Activated naive CD4-positive, alpha-beta T cell treated with anti-CD3 and anti-CD28 coated beads, Interleukin-2, amount 50 U/mL, for 16 hours (primary cell): ENCODE measurements around the gene RASGEF1C.

ENCODE experiments used
- DNase-seq: peaks from one replicate; pipeline ENCODE4 v3.0.0-alpha.2; 2020

The RASGEF1C gene

DNA sequence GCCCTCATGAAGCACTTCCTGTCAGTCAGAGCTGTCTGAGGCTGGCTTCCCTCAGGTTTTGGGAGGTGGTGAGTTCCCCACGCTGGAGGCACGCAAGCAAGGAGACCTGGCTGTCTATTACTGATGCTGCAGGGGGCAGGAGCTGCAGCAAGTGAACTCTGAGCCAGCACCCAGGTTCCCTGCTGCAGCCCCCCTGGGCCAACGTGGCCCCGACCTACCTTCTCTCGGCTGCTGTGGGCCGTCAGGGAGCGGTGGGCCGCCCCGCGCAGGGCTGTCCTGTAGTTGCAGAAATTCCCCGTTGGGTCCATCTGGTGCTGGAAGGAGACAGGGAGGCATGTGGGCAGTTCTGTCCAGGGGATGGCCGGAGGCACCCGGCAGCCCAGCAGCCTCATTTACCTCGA, 90.6 kb downstream of the RASGEF1C start:
- no peak for DNase-seq

DNA sequence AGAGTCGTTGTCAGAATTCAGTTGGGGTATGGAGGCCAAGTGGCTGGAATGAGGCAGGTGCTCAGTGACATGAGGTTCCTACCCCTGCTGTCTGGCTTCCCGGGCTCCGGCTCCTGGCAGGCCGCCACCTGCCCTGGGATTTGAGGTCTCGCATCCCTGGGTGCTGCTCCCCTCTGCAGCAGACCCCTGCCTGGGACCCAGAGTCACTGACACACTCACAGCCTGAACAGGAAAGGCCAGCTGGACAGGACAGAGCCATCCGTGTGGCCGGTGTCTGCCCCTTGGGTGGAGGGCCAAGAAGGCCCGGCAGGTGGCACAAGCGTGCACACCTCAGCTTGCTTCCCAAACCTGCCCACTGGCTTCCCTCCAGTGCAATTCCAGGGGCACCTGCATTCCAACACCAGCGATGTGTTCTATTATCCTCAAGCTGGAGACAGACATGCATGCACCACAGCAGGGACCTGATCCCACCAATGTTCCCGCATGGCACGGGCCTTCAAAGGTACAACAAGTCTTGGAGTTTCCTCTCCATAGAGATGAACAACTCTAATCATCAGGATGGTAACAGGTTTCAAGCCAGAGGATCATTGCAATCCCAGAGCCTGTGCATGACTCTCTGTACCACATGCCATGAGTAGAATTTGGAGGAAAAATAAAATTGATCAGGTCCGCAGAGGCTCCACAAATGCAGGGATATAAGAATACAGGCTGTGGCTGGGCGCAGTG, 91.8 kb downstream of the RASGEF1C start:
- DNase-seq: no peak

DNA sequence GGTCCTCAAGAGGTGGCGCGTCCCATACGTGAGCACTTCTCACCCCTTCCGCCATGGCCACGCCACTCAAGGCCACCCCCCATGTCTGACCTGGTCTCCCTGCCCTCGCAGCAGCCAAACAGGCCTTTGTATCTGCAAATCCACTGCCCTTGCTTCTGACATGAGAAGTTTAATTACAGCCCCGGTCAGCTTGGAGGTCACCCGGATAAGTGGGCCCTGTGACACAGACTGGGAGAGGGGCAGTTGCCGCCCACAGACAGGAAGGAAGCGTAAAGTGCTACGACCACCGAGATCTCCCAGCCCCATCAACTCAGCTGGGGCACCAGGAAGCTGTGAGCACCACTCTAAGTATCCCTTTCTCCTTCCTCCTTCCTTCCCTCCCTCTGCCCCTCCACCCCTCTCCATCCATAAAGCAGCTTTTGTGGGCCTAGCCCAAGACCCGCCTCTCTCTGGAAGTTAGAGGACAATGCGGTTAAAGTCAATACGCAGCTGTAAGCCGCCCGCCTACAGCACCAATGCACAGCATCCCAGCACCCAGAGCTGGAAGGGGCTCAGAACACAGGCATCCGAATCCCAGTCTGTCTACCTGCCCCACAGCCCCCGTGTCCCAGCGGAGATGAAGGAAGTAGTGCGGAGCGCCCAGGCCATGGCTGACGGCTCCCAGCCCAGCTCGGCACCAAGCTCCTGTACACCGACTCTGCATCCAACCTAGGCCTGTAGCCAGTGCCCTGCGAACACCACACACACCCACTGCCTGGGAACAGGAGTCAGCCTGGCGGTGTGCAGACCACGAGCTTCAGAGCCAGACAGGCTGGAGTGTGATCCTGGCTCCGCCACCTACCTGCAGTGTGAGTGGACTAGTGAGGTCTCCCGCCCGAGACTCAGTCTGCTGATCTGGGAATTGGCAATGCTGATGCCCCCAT, 92.7 kb downstream of the RASGEF1C start:
- no peak for DNase-seq

DNA sequence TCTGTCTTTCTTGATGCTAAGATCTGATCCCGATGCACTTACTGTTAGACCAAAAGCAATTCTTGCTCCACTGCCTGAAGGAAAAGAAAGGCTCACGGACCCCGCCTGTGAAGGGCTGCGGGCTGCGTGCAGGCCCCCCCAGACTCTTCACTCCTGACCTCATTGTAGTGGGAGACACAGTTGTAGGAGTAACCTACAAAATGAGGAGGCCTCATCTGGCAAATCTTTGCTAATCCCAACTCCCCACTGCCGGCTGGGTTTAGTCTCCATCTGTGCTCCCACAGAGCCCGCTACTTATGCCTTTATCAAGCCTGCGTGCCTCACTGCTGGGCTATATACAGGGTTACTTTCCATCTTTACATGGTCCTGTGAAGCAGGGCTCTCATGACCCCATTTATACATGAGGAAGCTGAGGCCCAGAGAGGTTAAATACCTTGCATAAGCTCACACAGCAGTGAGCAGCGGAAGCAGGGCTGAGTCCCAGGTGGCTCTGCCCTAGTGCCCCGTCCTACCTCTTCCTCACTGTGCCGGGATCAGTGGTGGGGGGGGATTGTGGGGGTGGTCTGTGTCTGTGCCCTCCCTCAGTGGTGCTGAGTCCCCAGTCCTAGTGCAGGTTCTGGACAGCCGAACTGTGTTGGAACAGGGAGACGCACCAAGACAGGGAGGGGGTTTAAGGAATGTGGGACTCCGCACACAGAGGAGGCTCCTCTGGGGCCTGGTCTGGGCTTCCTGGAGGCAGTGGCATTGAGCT, 93.5 kb downstream of the RASGEF1C start:
- DNase-seq: no peak

DNA sequence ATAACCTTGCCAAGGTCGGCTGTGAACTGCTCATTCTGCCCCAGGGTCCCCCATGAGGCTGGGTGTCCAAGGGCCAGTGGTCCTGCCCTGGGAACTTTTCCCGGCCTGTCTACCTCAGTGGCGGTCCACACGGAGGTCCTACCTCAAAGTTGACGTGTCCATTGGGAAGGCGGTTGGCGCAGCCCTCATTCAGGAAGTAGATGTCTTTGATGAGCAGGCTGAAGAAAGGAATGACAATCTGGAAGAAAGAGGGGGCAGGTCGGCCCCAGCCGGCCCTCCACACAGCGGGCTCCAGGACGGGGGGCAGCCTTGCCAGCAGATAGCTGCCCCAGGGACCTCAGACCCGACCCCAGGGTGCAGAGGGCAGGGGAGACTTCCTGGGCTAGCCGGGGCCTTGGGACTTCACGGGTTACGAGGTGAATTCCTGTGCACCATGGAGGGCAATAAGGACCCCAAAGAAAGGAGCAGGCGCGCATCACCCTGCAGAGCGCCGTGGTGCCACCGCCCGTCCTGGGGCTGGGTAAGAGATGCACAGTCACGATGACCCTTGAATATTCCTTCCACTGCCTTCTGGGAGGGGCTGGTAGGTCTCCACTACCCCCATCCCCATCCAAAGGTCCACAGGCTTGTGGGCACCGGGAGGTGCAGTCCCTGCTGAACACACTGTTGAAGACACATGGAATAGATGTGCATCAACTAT, 94.6 kb downstream of the RASGEF1C start:
- DNase-seq: no peak

GRCh38 chr5:180113660-180114303, 95.2 kb downstream of the RASGEF1C start:
- no peak for DNase-seq

- no peak for DNase-seq
Observed at GRCh38 chr5:180112181-180112861, 96.7 kb downstream of the RASGEF1C start.

DNA sequence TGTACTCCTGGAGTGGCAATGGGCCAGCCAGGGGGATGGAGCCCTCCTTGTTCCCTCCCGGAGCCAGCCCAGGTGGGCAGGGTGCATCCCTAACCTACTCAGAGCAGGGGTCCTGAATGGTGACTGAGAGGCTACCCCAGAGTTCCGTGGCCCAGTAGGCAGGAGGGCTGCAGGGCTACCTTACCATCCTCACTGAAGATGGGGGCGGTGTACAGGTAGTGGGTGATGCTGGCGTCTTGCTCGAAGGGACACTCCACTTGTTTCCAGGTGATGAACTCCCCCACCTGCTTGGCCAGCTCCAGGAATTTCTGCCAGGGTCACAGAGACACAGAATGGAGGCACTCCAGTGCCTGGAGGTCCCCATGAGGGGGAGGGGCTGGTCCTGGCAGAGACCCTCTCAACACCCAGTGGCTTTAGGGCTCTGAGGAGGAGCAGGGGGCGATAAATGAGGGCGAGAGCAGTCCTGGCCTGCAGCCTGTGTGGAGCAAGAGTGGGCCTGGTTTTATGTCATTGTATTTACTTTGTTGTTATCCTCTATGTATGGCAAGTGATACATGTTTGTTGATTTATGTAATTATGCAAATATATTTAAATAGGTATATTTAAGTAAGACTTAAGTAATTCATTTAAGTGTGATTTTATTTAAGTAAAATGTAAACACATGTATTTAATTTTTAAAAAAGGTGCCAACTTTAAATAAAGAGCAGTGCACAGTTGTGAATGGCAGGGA, 97.6 kb downstream of the RASGEF1C start:
- DNase-seq: no peak

DNA sequence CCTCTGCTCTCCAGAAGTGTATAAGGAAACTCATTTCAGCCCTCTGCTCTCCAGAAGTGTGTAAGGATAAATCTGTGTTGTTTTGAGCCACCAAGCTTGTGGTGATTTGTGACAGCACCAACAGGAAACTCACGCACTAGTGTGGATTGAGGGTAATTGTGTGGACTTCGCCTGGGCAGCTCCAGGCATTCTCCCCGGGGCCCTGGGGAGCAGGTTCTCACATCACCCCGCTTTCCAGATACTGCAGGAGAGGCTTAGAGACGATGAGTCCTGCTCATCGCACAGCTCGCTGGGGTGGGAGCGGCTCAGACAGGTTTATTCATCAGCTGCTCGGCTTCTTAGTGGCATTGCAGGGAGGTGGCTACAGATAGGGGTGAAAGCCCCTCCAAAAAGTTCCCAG, 99.1 kb downstream of the RASGEF1C start:
- no peak for DNase-seq

- DNase-seq: no peak
Observed at GRCh38 chr5:180107005-180107404, 102.0 kb downstream of the RASGEF1C start.

DNA sequence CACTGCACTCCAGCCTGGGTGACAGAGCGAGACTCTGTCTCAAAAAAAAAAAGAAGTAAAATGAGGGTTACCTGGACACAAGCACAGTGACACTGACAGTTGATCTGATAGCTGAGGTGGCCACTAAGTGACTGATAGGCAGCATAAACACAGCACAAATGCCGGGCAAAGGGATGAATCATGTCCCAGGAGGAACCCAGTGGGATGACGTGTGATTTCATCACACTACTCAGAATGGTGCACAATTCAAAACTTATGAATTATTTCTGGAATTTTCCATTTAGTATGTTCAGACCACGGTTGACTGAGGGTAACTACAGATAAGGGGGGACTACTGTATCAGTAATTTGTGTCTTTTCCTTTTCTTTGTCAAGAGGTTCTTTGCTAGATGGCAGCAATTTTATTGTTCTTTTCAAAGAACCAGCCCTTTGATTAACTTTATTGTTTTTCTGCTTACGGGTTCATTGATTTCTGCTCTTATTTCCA, 103.1 kb downstream of the RASGEF1C start:
- no peak for DNase-seq

DNA sequence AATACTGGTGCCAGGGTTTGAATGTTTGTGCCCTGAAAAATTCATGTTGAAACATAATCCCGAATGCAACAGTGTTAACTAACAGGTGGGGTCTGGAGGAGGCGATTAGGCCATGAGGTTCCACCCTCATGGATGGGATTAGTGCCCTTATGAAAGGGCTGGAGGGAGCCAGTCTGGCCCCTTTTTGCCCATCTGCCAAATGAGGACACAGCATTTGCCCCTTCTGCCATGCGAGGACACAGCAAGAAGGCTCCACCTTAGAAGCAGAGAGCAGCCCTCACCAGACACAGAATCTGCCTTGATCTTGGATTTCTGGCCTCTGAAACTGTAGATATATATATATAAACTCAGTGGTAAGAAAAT, 104.9 kb downstream of the RASGEF1C start:
- no peak for DNase-seq

DNA sequence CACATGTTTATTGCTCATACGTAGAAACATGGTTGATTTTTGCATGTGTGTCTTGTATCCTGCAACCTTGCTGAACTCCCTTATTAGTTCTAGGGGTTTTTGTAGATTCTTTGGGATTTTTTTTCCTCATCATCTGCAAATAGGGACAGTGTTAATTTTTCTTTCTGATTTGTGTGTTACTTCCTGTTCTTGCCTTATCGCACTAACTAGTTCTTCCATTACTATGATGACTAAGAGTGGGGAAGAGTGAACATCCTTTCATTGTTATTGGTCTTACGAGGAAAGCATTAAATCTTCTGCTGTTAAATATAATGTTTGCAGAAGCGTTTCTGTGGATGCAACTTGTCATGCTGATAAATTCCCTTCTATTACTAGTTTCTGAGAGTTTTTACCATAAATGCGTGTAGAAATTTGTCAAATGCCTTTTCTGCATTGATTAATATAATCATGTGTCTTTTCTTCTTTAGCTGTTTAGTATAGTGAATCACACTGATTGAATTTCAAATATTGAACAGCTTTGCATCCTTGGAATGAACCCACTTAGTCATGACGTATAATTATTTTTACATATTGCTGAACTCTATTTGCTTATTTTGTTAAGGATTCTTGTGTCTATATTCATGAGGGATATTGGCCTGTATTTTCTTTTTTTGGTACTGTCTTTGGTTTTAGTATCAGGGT, 105.4 kb downstream of the RASGEF1C start:
- DNase-seq: no peak

DNA sequence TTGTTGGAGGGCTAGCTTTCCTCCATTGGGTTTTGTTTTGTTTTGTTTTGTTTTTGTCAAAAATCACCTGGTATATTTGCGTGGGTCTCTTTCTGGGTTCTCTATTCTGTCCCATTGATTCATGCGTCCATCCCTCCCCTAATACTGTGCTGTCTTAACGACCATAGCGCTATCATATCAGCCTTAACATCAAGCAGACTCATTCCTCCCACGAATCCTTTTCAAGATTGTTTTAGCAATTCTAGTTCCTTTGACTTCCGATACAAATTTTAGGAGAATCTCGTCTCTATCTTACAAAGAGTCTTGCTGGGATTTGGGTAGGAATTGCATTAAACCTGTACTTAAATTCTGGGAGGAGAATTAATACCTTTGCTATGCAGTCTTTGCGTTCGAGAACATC, 106.4 kb downstream of the RASGEF1C start:
- DNase-seq: no peak

DNA sequence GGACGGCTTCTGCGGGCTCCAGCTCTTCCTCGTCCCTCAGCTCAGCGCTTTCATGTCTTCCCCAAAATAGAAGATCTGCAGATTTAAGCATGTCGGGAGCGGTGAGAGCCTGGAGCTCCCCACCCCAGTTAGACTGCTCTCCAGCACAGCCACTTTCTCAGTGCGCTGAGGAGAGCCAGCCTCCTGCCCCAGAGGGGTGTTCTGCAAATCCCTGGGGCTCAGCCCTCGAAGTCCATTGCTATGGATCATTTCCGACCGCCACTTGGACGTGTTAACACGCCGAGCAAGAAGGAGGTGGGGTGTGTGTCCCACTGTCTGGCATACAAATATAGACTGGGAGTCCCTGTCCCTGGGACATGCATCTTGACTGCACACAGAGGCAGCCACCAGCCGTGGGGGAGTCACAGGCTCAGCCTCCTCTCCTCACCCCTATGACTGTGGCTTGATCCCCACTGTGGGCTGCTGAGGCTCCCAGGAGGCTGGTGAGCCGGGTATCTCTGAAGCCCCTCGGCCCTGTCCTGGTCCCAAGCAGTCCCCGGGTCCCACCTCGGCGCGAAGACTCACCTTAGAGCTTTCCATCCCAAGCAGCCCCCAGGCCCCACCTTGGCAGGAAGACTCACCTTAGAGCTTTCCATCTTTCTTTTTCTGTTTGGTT, 107.4 kb downstream of the RASGEF1C start:
- DNase-seq: no peak

- DNase-seq: no peak
Observed at GRCh38 chr5:180100621-180101450, 108.2 kb downstream of the RASGEF1C start.

DNA sequence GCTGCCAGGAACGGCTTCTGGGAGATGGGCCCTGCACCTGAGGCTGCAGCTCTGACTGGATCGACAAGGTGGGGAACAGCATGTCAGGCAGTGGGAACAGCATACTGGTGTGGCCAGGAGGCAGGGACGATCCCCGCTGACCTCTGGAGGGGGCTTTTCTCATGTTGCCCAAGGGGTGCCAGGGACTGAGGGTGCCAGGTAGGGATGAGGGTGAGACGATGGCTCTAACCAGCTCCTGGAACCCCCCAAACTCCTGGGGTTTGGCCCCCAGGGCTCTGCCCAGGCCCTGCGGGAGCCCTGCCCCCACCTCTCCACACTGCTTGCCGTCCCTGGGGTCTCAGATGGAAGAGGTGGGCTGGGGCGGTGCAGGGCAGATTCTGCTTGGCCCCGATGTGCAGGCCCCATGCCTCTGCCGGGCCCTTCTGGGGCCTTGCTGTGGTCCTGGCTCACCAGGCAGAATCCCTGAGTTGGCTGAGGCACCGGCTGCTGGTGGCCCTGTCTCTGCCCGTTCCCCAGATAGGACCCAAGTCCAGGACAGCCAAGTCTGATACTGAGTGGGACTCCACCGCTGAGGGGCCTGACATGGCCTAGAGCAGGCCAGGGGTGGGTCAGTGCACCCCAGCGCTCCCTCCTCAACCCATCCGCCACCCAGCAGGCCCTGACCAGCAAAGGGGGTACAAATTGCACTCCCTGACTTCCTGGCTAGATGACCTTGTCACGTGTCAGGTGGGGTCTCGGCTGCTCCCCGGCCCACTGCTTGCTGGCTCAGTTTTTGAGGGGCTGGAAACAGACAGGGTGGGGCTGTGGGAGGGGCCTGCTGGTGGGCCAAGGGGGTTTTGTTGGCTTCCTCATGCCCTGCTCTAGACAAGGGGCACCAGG, 109.0 kb downstream of the RASGEF1C start:
- no peak for DNase-seq
